GM18505 (cell line): Measurements from ENCODE around the gene SSNA1.

ENCODE experiments used
- ATAC-seq: cut with Tn5 transposase; IDR thresholded peaks from one replicate; pipeline ENCODE4 v1.9.1; 2021; ENCODE audit not compliant: unreplicated experiment
- POLR2A ChIP-seq: IDR thresholded peaks from 4 replicates; pipeline ENCODE4 v1.6.1; 2011; ENCODE audit warnings: borderline replicate concordance; ENCODE audit not compliant: insufficient read depth, insufficient read length; ENCODE audit errors: extremely low read depth

SSNA1 gene

DNA sequence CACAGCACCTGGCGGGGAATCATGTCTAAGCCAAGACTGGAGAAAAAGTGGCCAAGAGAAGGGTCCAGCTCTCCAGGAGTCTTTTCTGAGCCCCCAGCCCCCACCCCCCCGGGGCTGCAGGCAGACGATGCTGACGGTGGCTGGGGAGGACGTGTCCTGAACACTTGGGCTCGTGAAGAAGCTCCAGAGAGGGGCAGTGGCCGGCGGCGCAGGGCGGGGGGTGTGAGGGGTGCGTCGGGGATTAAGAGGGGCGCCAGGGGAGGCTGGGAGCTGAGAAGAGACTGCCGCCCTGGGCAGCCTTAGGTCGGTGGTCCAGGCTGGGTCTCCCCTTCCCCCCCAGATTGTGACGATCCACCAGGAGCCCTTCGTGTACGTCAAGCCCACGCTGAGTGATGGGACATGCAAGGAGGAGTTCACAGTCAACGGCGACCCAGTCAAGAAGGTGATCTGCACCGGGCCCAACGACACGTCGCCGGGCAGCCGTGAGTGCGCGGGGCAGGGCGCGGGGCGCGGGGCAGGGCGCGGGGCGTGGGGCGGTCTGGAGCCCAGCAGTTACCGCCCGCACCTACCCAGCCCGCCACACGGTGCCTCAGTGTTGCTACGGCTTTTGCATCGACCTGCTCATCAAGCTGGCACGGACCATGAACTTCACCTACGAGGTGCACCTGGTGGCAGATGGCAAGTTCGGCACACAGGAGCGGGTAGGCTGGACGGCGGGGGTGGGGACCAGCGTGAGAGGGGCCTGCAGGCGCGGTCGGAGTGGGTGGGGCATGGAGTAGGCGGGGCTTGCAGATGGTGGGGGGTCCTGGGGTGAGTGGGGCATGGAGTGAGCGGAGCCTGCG lies 27.5 kb upstream of the SSNA1 start:
- TF ChIP-seq POLR2A, result no peak
- ATAC-seq, result no peak

GRCh38 chr9:137161558-137162486 lies 26.7 kb upstream of the SSNA1 start:
- ATAC-seq, result no peak

GRCh38 chr9:137162505-137163364 lies 25.7 kb upstream of the SSNA1 start:
- no peak for TF ChIP-seq POLR2A
- no peak for ATAC-seq

More at GRCh38 chr9:137161558-137162486, 26.7 kb upstream of the SSNA1 start:
- TF ChIP-seq POLR2A, result no peak

DNA sequence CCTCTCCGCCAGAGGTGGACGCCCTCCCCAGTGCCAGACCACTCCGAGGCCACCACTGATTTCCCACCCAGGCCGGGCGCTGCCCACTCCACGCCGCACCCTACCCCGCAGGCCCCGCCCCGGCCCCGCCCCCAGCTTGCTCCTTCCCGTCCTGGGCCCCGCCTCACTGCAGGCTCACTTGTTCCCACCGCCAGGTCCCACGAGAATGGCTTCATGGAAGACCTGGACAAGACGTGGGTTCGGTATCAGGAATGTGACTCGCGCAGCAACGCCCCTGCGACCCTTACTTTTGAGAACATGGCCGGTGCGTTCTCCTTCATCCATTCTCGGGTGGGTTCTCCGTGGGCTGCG lies 25.1 kb upstream of the SSNA1 start:
- ATAC-seq, result no peak
- no peak for TF ChIP-seq POLR2A

DNA sequence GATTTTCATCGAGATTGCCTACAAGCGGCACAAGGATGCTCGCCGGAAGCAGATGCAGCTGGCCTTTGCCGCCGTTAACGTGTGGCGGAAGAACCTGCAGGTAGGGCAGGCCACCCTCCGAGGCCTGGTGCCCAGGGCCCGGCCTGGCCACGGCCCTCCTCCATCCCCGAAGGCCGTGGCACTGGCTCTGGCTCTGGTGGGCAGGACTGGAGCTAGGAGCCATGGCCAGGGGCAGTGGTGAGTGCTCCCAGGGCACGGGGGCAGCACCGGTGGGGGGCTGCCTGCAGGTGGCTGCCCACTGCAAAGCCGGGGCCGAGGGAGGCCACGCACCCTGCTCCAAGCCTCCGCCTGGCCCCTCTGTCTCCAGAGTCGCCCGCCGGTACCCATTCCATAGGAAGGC lies 24.7 kb upstream of the SSNA1 start:
- TF ChIP-seq POLR2A, result no peak
- ATAC-seq, result no peak

- no peak for TF ChIP-seq POLR2A
- no peak for ATAC-seq
These were observed 23.9 kb upstream of the SSNA1 start for GRCh38 chr9:137164370-137165249.

- ATAC-seq, result no peak
- TF ChIP-seq POLR2A, result no peak
These were observed 23.1 kb upstream of the SSNA1 start for GRCh38 chr9:137165250-137165836.

DNA sequence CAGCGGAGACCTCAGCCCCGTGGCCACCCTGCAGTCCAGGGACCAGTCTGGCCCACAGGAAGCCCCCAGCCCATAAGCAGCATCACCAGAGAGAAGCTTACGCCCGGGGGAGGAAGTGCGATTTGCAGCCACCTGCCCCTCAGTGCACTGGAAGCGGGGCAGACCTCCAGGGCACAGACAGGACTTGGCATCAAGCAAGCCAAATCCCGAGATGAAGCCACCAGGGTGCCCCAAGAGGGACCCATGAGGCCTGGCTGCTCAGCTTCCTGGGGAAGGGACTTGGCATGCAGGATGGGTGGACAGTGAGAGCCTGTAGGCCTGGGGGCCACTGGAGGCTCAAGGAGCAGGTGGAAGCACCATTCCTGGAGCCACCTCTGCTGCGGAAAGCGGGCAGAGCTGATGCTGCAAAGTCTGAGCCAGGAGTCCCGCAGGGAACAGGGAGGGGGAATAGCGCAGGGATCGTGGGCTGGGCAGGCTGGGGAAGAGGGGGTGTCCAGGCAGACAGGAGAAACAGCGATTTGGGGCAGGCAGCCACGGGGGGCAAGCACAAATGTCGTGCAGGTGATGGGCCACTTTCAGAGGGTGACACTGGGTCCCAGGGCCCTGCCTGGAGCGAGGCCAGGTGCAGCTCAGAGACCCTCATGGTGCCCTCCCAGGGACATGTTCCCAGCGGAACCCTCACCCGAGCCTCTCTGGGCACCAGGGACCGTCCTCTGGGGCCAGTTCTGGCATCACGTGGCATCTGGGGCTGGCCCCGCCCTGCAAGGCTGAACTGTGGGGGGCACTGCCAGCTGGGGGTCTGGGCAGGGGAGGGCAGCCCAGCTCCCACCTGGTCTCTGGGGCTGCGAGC lies 21.9 kb upstream of the SSNA1 start:
- ATAC-seq, result no peak
- TF ChIP-seq POLR2A, result no peak

DNA sequence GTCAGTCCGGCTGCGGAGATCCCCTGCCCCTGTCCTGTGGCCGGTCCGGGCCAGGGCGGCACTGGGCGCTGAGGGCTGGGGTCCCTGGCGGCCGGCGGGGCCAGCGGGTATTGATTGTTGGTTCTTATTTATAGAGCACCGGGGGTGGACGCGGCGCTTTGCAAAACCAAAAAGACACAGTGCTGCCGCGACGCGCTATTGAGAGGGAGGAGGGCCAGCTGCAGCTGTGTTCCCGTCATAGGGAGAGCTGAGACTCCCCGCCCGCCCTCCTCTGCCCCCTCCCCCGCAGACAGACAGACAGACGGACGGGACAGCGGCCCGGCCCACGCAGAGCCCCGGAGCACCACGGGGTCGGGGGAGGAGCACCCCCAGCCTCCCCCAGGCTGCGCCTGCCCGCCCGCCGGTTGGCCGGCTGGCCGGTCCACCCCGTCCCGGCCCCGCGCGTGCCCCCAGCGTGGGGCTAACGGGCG lies 21.2 kb upstream of the SSNA1 start:
- ATAC-seq, result no peak
- no peak for TF ChIP-seq POLR2A

DNA sequence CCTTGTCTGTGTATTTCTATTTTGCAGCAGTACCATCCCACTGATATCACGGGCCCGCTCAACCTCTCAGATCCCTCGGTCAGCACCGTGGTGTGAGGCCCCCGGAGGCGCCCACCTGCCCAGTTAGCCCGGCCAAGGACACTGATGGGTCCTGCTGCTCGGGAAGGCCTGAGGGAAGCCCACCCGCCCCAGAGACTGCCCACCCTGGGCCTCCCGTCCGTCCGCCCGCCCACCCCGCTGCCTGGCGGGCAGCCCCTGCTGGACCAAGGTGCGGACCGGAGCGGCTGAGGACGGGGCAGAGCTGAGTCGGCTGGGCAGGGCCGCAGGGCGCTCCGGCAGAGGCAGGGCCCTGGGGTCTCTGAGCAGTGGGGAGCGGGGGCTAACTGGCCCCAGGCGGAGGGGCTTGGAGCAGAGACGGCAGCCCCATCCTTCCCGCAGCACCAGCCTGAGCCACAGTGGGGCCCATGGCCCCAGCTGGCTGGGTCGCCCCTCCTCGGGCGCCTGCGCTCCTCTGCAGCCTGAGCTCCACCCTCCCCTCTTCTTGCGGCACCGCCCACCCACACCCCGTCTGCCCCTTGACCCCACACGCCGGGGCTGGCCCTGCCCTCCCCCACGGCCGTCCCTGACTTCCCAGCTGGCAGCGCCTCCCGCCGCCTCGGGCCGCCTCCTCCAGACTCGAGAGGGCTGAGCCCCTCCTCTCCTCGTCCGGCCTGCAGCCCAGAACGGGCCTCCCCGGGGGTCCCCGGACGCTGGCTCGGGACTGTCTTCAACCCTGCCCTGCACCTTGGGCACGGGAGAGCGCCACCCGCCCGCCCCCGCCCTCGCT lies 20.5 kb upstream of the SSNA1 start:
- no peak for ATAC-seq
- no peak for TF ChIP-seq POLR2A

DNA sequence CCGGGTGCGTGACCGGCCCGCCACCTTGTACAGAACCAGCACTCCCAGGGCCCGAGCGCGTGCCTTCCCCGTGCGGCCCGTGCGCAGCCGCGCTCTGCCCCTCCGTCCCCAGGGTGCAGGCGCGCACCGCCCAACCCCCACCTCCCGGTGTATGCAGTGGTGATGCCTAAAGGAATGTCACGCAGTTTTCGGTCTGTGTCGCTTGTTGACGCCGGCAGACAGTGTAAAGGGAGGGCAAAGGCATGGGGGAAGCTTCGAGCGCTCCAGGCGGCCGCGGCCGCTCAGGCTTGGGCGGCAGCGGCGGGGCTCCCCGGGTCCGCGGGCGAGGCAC lies 19.9 kb upstream of the SSNA1 start:
- ATAC-seq, result no peak
- TF ChIP-seq POLR2A, result no peak
